HepG2 (cell line): ENCODE data around the gene RSL1D1. TPM values are rescaled to one million over a fixed set of nuclear protein-coding genes. Genes with fewer than 3 reads are reported as not detected.

ENCODE experiments used
- ARID2 ChIP-seq: sonication (generic); formaldehyde crosslinking; IDR thresholded peaks from 2 replicates; pipeline ENCODE4 v1.8.1; 2022; ENCODE audit warnings: mild to moderate bottlenecking, missing genetic modification reagents, borderline replicate concordance
- CBX2 ChIP-seq, 2 experiments: fragments of 200-600 bp in 1 of 2; sonication (generic); formaldehyde crosslinking in 1 of 2; IDR thresholded peaks; 2 replicates each; pipeline versions ENCODE4 v1.7.0 to v1.8.1; 2018 to 2022; ENCODE audit warnings: low read depth in 2 of 2, low read length in 1 of 2, mild to moderate bottlenecking in 1 of 2, missing genetic modification reagents in 1 of 2
- CSRNP2 ChIP-seq: sonication (generic); formaldehyde crosslinking; conservative IDR thresholded peaks from 2 replicates; pipeline ENCODE4 v1.8.0; 2022; ENCODE audit warnings: low read depth, missing genetic modification reagents
- HNF1B ChIP-seq: sonication (generic); formaldehyde crosslinking; IDR thresholded peaks from 2 replicates; pipeline ENCODE4 v1.5.1; 2020; ENCODE audit warnings: mild to moderate bottlenecking, moderate library complexity, missing genetic modification reagents
- HOMEZ ChIP-seq: IDR thresholded peaks from 2 replicates; pipeline ENCODE4 v1.6.1; 2016; ENCODE audit warnings: low read depth
- NONO ChIP-seq, 2 experiments: fragments of 450-650 bp in 1 of 2; sonication (generic) in 1 of 2; formaldehyde crosslinking in 1 of 2; IDR thresholded peaks in 1 of 2; conservative IDR thresholded peaks in 1 of 2; 2 replicates each; pipeline versions ENCODE4 v1.6.1 to v1.8.0; 2017 to 2022; ENCODE audit warnings: mild to moderate bottlenecking in 1 of 2, missing genetic modification reagents in 1 of 2, moderate library complexity in 1 of 2
- POLR2A ChIP-seq, 2 experiments: IDR thresholded peaks; 2 replicates each; pipeline ENCODE4 v1.6.1; 2011; ENCODE audit warnings: low read depth in 2 of 2, low read length in 2 of 2, mild to moderate bottlenecking in 1 of 2, moderate library complexity in 1 of 2; ENCODE audit not compliant: insufficient read depth in 1 of 2
- SALL1 ChIP-seq: sonication (generic); formaldehyde crosslinking; IDR thresholded peaks from 2 replicates; pipeline ENCODE4 v1.8.0; 2022; ENCODE audit warnings: mild to moderate bottlenecking, missing genetic modification reagents
- SKIL ChIP-seq: sonication (generic); formaldehyde crosslinking; IDR thresholded peaks from 2 replicates; pipeline ENCODE4 v1.8.0; 2022; ENCODE audit warnings: missing genetic modification reagents, mild to moderate bottlenecking, moderate library complexity, borderline replicate concordance
- TAF1 ChIP-seq: sonication (generic); formaldehyde crosslinking; IDR thresholded peaks from 2 replicates; pipeline ENCODE4 v1.4.0; 2020; ENCODE audit warnings: missing genetic modification reagents
- ZBED4 ChIP-seq: sonication (generic); formaldehyde crosslinking; IDR thresholded peaks from 2 replicates; pipeline ENCODE4 v1.4.0; 2020; ENCODE audit warnings: missing genetic modification reagents, borderline replicate concordance
- ZNF687 ChIP-seq: sonication (generic); formaldehyde crosslinking; IDR thresholded peaks from 2 replicates; pipeline ENCODE4 v1.5.1; 2020; ENCODE audit warnings: mild to moderate bottlenecking, missing genetic modification reagents, moderate library complexity
- polyA plus RNA-seq, 8 experiments: library from polyadenylated mRNA; depleted of rRNA in 3 of 8; stranded (reverse) in 7 of 8; unstranded in 1 of 8; fragments of >200 nt; fragmentation: Illumina TruSeq in 4 of 8; extraction: Trizol in 4 of 8; gene quantifications; 2 replicates each; pipeline versions ENCODE4 v1.2.1 to v1.2.3, GENCODE V29; 2011 to 2016; ENCODE audit warnings: low read depth in 4 of 8, missing spikeins in 1 of 8, mixed read lengths in 1 of 8; ENCODE audit not compliant: insufficient read depth in 1 of 8
- total RNA-seq, 5 experiments: library from RNA; depleted of rRNA; stranded (reverse); fragments of >200 nt; fragmentation: Illumina TruSeq; extraction: Trizol; gene quantifications; 2 replicates each; pipeline ENCODE4 v1.2.3, GENCODE V29; 2016; ENCODE audit warnings: low read depth in 1 of 5

Gene RSL1D1
- total and polyA plus RNA-seq, 2 of the 13 experiments (the other 11 are each of a cell fraction or from before 2014, with no cell fraction given) = 187 to 343 TPM

- TF ChIP-seq ZNF687 (CRISPR knock-in tag) (no peak), ZBED4 (no peak), SKIL (CRISPR knock-in tag) (0 out of 2 replicates have a peak, but pooled peaks have one; percentile 34), CSRNP2 (no peak), NONO (IDR thresholded peaks at IDR 0.05) (no peak), NONO (CRISPR knock-in tag; conservative IDR thresholded peaks at IDR 0.05) (peak; percentile 57; the same call in 1 of the 2 replicates), SALL1 (CRISPR knock-in tag) (0 out of 2 replicates have a peak, but pooled peaks have one; percentile 19), HOMEZ (CRISPR knock-in tag) (no peak), CBX2 (IDR thresholded peaks at IDR 0.05; ENCODE audit: low read depth, low read length) (no peak), CBX2 (CRISPR knock-in tag; IDR thresholded peaks at IDR 0.05; ENCODE audit: low read depth) (no peak), ARID2 (CRISPR knock-in tag) (no peak), POLR2A (IDR thresholded peaks at IDR 0.05; ENCODE audit: insufficient read depth in 1 of 2, low read depth in 2 of 2, low read length in 2 of 2) (peak in 1 of 2 experiments; percentile 46; a peak in 1 of 4 replicates), HNF1B (CRISPR knock-in tag) (peak; percentile 24; the same call in 1 of the 2 replicates), TAF1 (no peak)
These were observed 49.8 kb downstream of the RSL1D1 start (continued) for GRCh38 chr16:11801481-11802021.
